GM13976 (cell line): ENCODE results near the gene TTC27.

ENCODE experiments used
- DNase-seq: peaks from one replicate; pipeline ENCODE4 v3.0.0; 2012; ENCODE audit warnings: low spot score
- CTCF ChIP-seq: IDR thresholded peaks from 2 replicates; pipeline ENCODE4 v1.5.1; 2012; ENCODE audit warnings: borderline replicate concordance, mild to moderate bottlenecking; ENCODE audit not compliant: insufficient read depth; ENCODE audit errors: extremely low read depth, missing control alignments, control extremely low read depth
- in situ Hi-C: fragments of 300-500 bp; cut with MboI; formaldehyde crosslinking; loops from one replicate; pipeline ENCODE4 v1.12.0; 2022; ENCODE audit warnings: low sequenced_read_pairs, mixed read lengths, inconsistent platforms; ENCODE audit not compliant: unreplicated experiment

Gene TTC27

DNA sequence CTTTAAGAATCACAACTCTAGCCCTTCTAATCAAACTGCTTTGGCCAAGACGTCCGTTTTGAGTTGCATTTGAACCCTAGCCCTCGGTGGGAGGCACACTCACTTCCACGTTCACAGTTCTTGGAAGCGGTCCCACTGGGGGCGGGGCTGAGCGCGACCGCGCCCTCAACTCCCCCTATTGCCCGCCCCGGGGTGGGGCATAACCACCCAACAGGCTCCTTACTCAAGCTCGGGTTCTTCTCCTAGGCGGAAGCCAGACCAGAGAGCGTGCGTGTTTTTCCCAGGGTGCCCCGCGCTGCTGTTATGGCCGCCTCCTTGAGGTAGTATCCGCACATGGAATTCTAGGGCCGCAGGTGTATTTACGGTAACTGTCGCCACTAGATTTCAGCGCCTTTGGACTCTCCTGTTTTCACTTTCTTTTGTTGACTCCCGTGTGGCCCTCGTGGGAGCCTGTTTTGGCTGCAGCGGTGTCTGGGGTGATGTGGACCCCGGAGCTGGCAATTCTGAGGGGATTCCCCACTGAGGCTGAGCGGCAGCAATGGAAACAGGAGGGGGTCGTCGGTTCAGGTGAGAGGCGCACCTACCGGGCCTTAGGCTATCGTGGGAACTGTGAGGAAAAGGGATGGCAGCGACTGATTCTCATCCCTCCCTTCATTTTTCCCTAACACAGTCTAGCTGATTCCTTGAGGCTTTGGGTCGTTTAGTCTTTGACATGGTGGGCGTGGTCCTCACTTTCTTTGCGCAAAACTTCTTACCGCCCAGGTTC is at the start of gene TTC27:
Gene TTC27, plus strand, starts transcription at position 237 of the 766 bp plus-strand sequence. Its CDS starts 243 bp downstream, at position 480.
- DNase-seq, result peak; percentile 97
- TF ChIP-seq CTCF, result no peak
- in situ Hi-C loops, result no loop called here

DNA sequence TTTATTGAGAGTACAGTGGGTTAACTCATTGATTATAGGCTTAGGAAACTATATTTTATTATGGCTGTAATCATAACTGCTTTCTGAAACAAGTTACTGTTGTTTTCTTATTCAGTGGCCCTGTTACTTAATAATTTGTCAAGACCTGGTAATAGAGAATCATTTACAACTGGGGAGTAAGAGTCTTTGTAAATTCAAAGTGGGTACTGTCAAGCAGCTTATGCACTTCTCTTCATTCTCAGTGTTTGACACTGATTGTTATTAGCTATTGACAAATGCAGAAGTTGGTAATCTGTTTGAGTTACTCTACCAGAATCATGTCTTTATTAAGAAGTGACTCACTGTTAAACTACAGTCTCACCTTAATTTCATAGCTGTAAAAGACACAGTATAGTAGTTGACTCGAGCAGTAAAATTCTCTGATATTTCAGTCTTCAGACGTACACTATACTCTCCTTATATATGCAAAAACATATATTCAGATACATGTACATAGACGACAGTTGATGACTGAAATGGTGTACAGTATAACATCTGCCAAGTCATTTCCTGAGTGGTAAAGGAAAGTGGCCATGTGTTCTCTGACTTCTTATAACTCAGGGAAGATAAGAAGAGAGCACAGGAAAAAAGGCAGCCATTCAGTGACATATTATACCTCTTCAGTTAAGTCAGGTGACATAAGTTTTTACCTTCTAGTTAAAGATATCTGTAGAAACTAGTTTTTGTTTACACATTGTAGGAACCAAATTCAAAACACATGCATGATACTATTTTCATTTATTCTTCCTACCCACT is 36.0 kb upstream of the TTC27 start:
- in situ Hi-C loops, result no loop called here
- TF ChIP-seq CTCF, result no peak
- no peak for DNase-seq

- DNase-seq, result no peak
- in situ Hi-C loops, result no loop called here
- no peak for TF ChIP-seq CTCF
Observed at GRCh38 chr2:32594573-32594972, 33.3 kb upstream of the TTC27 start.

DNA sequence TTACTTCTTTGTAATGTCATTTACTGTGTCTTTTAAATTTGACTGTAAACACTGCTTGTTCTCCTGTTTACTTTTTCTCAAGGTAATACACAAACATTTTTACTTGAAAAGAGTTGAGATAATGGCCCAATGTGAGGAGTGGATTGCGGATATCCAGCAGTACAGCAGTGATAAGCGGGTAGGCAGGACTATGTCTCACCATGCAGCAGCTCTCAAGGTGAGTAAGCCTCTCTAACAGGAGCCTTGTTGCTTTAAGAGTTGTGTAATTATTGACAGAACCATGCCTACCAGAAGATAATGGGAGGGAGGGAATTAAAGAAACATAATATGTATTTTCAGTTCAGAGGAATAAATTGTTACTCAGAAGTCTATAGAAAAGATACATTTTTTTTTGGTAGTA is 16.5 kb upstream of the TTC27 start:
- no peak for DNase-seq
- TF ChIP-seq CTCF, result no peak
- in situ Hi-C loops, result no loop called here

DNA sequence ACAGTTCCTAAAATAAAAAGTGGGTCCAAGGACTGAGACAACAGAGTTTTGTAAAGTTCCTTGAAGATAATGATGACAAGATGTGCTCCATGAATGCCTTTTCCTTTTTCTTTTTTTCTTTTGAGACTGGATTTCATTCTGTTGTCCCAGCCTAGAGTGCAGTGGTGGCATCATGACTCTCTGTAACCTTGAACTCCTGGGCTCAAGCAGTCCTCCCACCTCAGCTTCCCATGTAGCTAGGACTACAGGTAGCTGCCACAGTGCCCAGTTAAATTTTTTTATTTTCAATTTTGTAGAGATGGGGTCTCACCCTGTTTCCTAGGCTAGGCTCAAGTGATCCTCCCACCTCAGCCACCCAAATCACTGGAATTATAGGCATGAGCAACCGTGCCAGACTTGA is 16.1 kb upstream of the TTC27 start:
- no peak for DNase-seq
- TF ChIP-seq CTCF, result no peak
- in situ Hi-C loops, result no loop called here

DNA sequence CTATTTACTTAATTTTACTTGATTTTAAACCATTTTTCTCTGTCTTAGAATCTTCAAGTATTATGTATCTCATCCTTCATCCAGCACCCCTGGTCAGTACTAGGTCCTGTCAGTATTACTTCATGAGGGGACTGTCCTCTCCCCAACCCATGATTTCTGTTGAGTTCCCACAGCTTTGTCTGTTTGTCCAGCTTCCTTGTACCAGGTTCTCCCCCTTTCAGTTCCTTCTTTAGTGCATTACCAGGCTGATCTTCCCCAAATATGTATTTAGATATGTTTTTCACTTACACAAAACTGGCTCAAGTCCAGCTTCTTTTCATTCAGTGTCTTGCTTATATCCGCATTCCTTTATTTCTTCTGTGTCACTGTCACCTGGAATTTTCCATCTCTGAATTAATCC is 13.8 kb upstream of the TTC27 start:
- in situ Hi-C loops, result no loop called here
- no peak for TF ChIP-seq CTCF
- DNase-seq, result no peak
